Left ventricle myocardium superior (tissue), 1 donor: ENCODE data around the gene GJC2. TPM values are rescaled to one million over a fixed set of nuclear protein-coding genes. Genes with fewer than 3 reads are reported as not detected.
A peak's percentile ranks its signal among the peaks of the same experiment; 100 is the strongest.

ENCODE experiments used
- ATAC-seq: fragments of 200-7000 bp; cut with Tn5 transposase; one replicate; pipeline ENCODE4 v1.9.1; 2020; ENCODE audit warnings: mild to moderate bottlenecking, moderate library complexity
- DNase-seq: peaks from one replicate; pipeline ENCODE4 v3.0.0-alpha.2; 2020
- intact Hi-C: fragments of 100-400 bp; cut with micrococcal nuclease; formaldehyde crosslinking; loops from one replicate; pipeline ENCODE4 v1.11.0; 2022
- total RNA-seq: library from RNA; stranded (reverse); fragmentation: NEBNext Ultra II Directional; extraction: Animal tissue kit (Norgen Biotek cat#: 25700); gene quantifications from one replicate; pipeline ENCODE4 v1.2.1, GENCODE V29; 2021
- donor health status: DM: no; HTN: yes; CAD: no; lungs with severe emphysema.

GJC2 gene
- total RNA-seq, 1 donor from 2014 or later = 1.7 TPM

DNA sequence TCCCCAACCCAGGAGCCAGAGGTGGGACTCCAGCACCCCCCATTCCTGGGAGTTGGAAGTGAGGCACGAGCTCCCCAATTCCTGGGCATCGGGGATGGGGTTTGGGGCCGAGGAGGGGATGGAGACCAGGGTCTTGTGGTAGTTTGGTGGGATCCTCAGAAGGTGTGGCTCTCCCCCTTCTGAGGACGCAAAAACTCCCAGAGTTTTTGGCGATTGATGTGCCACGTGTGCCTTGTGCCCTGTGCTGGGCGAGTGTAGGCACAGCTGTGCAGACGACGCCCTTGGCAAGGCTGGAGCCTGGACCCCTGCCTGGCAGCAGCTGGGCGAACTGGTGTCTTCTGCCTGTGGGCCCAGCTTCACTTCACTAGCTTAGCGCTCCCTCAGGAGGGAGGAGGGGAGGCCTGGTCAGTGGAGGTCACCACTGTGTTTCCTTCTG is 7.0 kb upstream of the GJC2 start:
- intact Hi-C loops = no loop called here
- DNase-seq = no peak

DNA sequence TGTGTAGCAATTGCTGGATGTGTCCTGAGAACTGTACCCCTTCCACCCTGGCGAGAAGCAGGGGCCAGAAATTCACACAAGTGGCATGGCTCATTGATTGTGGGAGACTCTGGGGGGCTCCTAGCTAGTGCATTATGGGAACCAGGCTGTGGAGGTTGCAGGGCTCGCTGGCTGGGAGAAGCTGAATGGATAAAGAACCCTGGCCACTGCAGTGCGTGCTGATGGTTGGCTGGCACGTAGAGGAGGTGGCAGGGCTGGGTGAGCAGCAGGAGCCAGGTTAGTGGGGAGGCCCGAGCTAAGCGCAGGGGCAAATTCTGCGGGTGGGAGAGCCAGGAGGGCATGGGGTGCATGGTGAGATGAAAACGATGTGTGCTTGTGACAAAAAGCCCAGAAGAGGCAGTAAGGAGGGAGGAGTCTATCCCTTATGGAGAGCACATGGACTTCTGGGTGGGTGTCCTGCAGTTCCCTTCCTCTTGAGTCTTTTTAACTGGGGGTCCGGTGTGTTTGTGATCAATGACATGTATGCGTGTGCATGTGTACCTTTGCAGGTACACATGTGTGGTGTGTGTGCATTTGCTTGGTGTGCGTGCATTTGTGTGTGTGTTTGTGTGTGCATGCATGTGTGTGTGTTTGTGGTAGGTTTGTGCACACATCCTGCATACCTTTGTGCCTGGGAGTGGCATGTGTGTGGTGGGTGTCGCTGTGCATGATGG is 6.1 kb upstream of the GJC2 start:
- intact Hi-C loops = no loop called here
- ATAC-seq = no peak
- no peak for DNase-seq

More for the DNA sequence above, 7.0 kb upstream of the GJC2 start:
- ATAC-seq = no peak

DNA sequence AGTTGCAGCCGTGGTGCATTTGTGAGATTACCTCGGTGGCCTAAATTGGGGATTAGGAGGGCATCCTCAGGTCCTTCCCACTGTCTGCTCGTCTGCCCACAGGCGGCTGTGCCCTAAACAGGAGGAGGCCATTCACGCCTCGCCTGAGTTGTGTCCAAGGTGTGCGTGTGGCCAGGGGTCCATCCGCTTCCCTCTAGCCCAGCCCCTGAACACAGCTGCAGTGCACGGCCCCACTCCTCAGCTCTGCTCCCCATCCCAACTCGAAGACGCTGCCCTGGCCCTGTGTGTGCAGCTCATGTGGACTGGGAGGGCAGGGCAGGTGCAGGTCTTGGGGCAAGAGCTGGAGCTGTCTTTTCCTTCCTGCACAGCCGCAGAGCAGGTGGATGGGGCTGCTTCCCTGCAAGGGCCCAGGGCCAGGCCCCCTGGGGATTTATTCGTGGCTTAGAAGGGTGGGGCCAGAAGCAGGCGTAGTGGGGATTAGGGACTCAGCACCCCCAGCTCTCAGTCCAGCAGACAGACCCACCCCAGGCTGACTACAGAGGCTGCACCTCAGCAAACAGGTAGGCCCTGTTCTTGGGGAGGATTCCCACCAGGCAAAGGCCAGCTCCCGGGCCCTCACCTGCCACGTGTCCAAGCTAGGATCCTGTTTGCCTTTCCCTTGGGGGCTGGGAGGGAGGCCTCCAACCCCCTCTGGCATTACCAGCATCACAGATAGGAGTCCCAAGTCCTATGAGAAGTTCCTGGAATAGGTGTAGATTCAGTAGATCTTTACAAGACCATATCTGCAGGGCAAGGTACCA is 5.3 kb upstream of the GJC2 start:
- intact Hi-C loops = no loop called here
- ATAC-seq = no peak
- DNase-seq = no peak

DNA sequence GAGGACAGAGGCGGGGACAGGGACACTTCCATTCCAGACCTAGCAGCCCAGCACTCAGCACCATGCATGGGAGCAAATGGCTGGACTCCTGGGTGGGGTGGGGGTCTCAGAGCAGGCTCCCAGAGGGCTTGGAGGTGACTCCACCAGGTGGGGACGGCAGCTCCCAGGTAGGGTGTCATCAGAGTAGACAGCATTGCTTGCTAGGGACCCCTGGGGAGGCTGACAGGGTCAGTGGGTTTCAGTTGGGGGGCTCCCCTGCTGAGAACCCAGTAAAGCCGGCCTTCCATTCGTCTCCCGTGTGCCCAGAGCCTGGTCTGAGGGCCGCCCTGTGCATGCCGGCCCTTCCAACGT is 4.8 kb upstream of the GJC2 start:
- intact Hi-C loops = no loop called here
- DNase-seq (no peak), ATAC-seq (no peak)

DNA sequence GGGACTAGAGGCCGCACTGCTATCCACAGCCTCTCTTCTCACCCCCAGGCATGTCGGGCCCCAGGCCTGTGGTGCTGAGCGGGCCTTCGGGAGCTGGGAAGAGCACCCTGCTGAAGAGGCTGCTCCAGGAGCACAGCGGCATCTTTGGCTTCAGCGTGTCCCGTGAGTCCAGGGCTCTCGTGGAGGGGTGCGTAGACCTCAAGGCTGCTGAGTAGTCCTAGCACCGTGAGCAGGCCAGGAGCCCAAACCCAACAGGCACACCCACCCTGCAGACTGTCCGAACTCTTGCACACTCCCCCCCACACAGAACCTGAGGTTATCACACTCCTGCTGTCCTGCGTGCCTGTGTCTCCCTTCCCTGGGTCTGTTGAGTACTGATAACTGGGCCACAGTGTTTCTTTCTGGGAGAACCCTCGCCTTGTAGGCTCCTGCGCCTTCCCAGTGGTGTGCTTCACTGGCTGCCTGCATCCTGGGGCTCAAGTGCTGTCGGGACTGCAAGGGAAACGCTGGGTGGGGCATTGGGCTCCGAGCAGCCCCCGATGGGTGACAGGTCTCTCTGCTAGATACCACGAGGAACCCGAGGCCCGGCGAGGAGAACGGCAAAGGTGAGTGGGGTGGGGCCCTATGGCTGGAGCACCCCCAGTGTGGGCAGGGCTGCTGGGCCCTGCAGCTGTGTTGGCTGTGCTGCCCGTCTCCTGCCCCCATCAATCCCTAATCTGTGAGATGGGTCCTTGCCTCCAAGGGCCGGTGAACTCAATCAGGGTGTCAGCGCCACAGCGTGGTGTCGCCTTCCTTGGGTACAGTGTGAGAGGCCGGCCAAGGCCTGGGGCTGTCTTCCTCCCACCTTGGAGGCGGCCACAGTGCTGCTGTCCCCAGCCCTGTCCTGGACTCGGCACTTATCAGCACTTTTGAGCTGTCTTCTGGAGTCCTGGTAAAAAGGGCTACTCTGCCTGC is 4.0 kb upstream of the GJC2 start:
- no peak for DNase-seq
- ATAC-seq = no peak
- intact Hi-C loops = no loop called here

DNA sequence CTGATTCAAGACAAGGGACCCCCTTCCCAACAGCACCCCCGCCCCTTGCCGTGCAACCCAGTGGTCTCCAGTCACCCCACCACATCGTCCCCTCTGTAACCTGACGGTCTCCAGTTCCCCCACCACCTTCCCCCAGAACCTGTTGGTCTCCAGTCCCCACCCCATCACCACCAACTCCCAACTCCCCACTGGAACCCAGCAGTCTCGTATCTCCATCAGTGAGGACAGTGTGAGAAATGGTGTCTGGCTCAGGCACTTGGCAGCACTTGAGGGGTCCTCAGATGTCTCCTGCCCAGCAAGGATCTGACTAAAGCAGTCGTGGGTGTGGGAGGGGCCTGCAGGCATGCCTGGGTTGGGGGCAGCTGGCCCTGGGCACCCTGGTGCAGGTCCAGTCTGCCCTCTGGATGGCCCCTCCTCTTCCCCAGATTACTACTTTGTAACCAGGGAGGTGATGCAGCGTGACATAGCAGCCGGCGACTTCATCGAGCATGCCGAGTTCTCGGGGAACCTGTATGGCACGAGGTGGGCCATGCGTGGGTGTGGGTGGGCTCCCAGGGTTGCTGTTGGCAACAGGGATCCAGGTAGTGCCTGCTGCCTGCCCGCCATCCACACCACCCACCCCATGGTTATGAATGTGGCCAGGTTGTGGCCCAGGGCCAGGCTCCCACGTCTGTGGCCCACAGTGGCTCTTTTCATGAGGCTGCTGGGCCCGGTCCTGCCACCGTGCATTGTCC is 3.1 kb upstream of the GJC2 start:
- no peak for ATAC-seq
- DNase-seq = peak; percentile 25
- intact Hi-C loops = no loop called here

DNA sequence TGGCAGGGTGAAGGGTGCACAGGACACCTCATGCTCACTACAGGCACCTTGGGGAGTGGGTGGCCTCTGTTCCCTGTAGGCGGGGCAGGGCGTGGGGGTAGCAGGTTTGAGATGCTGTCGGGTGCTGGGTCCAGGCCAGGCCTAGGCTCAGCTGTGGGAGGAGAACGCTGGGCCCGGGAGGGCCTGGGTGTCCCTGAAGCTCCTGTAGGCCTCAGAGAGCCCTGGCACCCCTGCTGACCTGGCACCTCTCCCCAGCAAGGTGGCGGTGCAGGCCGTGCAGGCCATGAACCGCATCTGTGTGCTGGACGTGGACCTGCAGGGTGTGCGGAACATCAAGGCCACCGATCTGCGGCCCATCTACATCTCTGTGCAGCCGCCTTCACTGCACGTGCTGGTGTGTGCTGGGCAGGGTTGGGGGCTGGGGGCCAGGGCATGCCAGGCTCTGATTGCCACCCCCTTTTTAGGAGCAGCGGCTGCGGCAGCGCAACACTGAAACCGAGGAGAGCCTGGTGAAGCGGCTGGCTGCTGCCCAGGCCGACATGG is 2.5 kb upstream of the GJC2 start:
- intact Hi-C loops = no loop called here
- peak; percentile 31 for DNase-seq
- ATAC-seq = no peak

DNA sequence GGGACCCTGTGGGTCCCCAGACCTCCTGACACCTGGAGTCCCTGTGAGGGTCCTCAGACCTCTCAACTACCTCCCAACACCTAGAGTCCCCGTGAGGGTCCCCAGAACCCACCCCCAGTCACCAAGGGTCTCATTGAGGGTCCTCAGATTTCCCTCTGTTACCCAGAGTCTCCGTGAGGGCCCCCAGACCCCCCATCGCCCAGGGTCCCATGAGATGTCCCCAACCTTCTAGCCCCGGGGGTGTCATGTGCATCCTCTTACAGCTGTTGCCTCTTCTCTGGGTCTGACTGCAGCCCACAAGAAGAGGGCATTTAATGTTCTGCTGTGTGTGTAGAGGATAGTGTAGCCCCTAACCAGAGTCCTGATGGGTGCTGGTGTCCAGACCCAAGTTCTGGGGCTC is 2.0 kb upstream of the GJC2 start:
- ATAC-seq = no peak
- intact Hi-C loops = no loop called here

DNA sequence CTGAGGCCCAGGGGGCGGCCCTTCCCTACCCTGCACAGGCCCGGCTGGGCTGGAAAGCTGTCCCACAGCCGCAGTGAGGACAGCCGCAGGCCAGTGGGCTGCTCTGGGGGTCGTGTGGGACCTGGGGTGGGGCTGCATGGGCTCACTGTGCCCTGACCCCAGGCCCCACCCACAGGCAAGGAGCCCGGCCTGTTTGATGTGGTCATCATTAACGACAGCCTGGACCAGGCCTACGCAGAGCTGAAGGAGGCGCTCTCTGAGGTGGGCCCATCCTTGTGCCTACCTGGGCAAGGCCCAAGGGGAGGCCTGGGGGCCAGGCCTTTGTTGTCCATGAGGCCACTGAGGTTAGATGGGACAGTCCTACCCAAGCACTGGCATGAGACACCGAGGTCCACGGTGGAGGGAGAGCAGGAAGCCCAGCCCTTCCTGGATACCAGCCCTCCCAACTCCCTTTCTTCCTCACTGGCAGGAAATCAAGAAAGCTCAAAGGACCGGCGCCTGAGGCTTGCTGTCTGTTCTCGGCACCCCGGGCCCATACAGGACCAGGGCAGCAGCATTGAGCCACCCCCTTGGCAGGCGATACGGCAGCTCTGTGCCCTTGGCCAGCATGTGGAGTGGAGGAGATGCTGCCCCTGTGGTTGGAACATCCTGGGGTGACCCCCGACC is 1.4 kb upstream of the GJC2 start:
- intact Hi-C loops = no loop called here
- ATAC-seq = no peak

More for the DNA sequence above, 2.0 kb upstream of the GJC2 start:
- no peak for DNase-seq

DNA sequence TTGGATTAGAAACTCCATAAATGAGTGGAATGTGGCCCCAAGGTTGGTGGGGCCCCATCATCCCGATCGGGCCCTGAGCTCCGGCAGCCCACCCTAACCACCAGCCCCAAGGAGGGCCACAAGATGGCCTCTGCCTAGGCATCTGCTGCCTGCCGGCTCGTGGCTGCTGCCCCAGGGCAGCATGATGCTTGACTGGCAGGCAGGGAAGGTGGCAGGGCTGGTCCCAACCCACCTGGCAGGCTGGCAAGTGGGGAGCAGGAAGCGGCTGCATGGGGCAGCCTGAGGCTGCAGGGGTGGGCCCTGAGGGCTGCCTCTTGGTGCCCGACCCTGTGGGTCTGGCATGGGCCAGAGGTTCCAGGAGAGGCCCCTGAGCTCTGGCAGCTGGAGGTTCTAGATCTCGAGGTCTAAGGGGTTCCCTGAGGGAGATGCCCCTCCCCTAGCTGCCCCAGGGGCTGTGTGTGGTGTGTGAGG is 760 bp upstream of the GJC2 start:
- ATAC-seq (no peak), DNase-seq (peak; percentile 34)
- intact Hi-C loops = no loop called here

More for the DNA sequence above, 1.4 kb upstream of the GJC2 start:
- peak; percentile 41 for DNase-seq

DNA sequence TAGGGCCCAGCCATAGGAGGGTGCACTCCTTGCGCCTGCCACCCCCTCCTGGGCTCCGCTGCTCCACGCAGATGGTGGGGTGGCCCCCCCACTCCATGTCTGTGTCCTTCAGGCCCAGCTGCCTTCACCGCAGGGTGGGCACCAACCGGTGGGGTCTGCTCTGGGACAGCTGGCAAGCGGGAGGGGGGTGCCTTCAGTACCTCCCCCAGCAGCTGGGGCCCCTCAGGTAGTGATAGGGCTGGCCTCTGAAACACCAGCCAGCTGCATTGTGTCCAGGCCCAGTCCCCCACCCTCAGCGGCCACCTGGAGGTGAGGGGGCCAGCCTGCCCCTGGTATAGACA is 360 bp downstream of the GJC2 start:
- ATAC-seq = peak; percentile 6
- intact Hi-C loops = no loop called here
- peak; percentile 37 for DNase-seq

DNA sequence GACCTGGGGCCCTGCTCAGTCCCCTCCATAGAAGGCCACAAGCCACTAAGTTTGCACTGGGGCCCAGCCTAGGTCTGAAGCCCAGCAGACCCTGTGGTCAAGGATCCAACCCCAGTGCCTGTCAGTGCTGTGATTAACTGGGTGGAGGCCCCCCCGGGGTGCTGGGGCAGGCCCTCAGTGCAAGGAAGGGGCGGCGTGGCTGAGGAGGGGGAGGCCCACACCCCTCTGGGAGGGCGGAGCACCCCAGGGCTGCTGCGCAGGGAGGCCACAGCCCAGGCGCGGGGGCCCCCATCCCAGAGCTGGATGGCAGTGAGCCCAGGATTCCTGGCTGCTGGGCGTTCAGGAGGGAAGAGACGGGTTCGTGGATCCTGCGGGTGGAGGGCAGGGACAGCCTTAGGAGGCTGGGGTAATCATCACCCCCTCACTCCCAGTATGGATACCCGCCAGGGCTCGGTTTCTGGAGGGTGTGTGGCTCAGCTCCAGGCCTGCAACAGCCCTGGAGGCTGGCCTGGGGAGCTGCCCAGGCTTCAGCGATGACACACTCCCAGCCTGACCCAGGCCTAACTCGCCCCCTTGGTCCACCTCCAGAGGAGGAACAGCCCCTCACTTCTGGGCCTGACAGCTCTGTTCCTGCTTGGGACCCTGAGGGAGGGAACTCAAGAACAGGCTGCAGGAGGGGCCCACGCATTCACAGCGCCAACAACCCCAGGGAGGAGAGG is 890 bp downstream of the GJC2 start:
- peak; percentile 81 for DNase-seq
- intact Hi-C loops = no loop called here
- ATAC-seq = peak; percentile 68

DNA sequence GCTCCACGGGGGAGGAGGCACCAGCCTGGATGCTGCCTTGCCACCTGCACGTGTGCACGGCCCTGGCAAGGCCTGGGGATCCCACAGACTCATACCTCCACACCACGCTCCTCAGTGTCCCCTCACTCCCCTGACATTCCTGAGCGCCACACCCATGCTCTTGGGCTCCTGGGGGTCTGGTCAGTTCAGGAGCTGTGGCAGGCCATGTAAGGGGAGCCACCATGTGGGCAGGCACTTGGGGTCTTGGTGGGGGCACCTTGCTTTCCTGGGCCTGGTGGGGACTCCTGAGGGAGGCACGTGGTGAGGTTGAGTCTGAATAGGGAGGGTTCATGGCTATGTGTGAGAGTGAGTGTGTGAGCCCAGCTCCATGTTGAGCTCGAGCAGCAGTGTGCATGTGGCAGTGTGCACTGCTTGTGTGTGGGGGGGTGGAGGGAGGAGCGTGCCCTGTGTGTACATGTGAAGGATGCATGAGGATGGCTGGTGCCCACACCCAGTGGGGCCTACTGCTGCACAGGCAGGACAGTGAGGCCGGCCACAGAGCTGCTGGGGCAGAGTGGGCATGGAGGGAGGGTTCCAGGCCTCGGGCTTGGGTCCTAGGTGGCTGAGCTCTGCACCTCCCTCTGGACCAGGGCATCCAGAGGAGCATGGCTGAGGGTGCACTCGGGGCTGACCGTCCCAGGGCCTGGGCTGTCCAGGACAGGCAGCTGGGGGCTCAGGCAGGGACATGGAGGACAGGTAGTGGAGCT is 1.6 kb downstream of the GJC2 start:
- DNase-seq = no peak
- intact Hi-C loops = no loop called here

DNA sequence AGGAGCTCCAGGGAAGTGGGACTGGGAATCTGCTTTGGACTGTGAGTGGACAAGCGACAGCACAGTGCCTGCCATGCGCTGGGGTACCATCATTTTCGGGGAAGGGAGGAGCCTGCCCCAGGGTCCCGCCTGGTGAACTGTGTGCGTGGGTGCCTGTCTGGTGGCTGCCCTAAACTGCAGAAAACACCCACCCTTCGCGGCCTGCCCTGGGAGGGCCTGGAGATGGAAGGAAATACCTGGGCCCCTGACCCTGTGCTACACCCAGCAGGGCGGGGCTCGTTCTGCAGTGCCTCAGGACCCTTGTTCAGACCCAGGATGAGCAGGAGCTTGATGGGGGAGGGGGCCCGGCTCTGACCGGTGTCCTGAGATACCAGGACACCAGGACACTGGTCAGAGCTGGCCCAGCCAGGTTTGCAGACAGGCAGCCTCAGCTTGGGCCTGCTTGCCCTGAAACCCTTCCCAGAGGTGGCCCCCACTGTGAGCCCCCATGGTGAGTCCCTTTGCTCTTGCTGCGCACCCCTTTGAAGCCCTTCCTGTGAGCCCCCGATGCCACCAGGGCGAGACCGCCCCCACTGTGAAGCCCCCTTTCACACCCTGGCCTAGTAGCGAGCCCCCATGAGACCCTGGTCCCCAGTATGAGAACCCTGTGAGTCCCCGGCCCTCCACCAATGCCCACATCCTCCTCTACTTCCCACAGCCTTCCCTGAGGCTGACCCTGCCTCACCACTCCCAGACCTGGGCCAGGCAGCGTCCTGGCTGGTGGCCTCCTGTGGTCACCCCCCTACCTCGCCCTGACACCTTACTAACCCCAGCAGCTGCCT is 2.6 kb downstream of the GJC2 start:
- DNase-seq (peak; percentile 26), ATAC-seq (no peak)

More for the DNA sequence above, 1.6 kb downstream of the GJC2 start:
- peak; percentile 1 for ATAC-seq

DNA sequence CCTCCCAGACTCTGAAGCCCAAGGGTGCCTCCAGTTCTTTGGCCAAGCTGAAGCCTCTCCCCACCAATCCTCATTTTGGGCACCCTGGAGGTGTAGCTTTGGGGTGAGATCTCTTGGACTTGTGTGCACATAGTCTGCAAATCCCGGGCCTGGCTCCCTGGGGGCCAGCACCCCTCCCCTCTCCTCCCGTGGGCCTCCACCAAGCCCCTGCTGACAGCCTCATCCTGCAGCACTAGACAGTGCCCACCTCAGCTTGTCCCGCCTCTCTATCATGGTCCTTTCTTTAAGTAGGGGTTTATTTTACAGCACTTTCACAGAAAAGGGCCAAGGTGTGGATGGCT is 3.2 kb downstream of the GJC2 start:
- intact Hi-C loops = no loop called here
- ATAC-seq (no peak), DNase-seq (no peak)

More for the DNA sequence above, 2.6 kb downstream of the GJC2 start:
- intact Hi-C loops = no loop called here

DNA sequence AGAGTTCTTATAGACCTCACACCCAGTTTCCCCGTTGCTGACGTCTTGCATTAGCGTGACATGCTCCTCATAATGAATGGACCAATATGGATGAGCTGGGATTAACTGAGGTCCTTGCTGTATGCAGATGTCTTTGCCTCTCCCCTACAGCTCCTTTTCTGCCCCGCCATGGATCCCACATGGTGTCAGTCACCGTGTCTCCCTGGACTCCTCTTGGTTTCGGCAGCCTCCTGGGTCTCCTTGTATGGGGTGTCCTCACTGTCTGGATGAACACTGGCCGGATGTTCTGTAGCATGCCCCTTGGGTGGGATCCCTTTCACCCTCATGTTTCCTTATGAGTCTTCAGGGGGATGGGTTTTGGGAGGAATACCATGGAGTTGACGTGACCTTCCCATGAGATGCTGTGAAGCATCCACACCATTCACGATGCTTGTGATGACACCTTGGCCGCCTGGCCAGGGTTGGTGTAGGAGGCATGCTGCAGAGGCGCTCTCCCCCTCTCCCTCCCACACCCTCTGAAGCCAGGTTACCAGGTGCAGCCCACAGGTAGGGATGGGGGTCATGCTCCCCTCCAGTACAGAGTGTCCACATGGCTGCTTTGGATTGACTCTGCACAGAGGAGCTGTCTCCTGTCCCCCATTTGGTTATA is 4.4 kb downstream of the GJC2 start:
- DNase-seq (peak; percentile 14), ATAC-seq (no peak)
- intact Hi-C loops = no loop called here
